ENCODE measurements around the gene PCDHGA12.
A peak's percentile ranks its signal among the peaks of the same experiment; 100 is the strongest.
"Not testable (repeated sequence)": the region's sequence is repeated elsewhere in the genome, so short reads cannot be mapped to it uniquely, and the experiment has no call there.

Gene PCDHGA12

GRCh38 chr5:141430332-141431113, at the start of gene PCDHGA12:
TSS of gene PCDHGA12 (plus strand) at chr5:141430507. CDS start at chr5:141430760, 253 bp downstream.
- Mint-ChIP-seq H3K27ac (no peak within 1 kb of the TSS), H3K4me3 (peak within 1 kb of the TSS; percentile 31), H3K4me1 (peaks cover 10% of the 10 kb centered on the region), H3K9me3 (peaks cover 13% of the 10 kb centered on the region), H3K36me3 (peaks cover 11% of the 10 kb centered on the region)
- ATAC-seq (no peak), DNase-seq (ENCODE audit: low spot score in 2 of 2) (no peak)

DNA sequence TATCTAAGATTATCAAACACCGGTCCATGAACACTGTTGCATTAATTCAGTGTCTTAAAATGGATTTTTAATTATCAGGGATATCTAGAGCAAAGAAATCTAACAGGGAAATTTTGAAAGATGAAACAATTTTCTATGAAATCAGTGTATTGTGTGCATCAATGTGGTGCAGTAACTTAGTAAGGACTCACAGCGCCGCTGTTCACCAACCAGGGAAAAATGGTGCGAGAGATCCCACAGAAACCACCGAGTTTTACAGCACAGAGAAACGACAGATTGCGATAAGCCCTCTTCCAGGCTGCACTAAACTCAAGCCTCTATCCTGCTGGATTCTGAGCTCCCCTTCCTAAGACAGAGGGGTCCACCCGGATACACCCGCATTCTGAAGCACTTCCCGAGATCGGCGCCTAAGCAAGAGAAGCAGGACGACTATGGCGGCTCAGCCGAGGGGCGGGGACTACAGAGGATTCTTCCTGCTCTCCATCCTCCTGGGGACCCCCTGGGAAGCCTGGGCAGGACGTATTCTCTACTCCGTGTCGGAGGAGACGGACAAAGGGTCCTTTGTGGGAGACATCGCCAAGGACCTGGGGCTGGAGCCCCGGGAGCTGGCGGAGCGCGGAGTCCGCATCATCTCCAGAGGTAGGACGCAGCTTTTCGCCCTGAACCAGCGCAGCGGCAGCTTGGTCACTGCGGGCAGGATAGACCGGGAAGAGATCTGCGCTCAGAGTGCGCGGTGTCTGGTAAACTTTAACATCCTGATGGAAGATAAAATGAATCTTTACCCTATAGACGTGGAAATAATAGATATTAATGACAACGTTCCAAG, 47.6 kb upstream of the PCDHGA12 start, which contains the start of gene PCDHGA7:
Gene PCDHGA7 (plus strand): TSS at position 274 of the 826 bp plus-strand sequence. CDS start 158 bp downstream, at position 432.
- H3K27ac Mint-ChIP-seq, result no peak within 1 kb of the TSS
- DNase-seq (ENCODE audit: low spot score in 2 of 2) (no peak), ATAC-seq (no peak)
- no peaks in the 10 kb centered on the region for H3K4me1 Mint-ChIP-seq
- H3K36me3 Mint-ChIP-seq, result peaks cover 6% of the 10 kb centered on the region
- peaks cover 3% of the 10 kb centered on the region for H3K9me3 Mint-ChIP-seq
- H3K4me3 Mint-ChIP-seq, result peak within 1 kb of the TSS; percentile 36

- H3K4me3 Mint-ChIP-seq, result no peak overlapping the region
Observed at GRCh38 chr5:141383345-141383744, 47.0 kb upstream of the PCDHGA12 start.

DNA sequence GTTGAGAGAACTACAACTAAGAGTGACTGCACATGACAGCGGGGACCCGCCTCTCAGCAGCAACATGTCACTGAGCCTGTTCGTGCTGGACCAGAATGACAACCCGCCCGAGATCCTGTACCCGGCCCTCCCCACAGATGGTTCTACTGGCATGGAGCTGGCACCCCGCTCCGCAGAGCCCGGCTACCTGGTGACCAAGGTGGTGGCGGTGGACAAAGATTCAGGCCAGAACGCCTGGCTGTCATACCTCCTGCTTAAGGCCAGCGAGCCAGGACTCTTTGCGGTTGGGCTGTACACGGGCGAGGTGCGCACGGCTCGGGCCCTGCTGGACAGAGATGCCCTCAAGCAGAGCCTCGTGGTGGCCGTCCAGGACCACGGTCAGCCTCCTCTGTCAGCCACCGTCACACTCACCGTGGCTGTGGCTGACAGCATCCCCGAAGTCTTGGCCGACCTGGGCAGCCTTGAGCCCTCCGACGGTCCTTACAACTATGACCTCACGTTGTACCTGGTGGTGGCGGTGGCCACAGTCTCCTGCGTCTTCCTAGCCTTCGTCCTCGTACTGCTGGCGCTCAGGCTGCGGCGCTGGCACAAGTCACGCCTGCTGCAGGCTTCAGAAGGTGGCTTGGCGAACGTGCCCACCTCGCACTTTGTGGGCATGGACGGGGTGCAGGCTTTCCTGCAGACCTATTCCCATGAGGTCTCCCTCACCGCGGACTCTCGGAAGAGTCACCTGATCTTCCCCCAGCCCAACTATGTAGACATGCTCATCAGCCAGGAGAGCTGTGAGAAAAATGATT, 45.6 kb upstream of the PCDHGA12 start:
- Mint-ChIP-seq H3K27ac (no peak overlapping the region), H3K4me1 (no peaks in the 10 kb centered on the region), H3K9me3 (peaks cover 8% of the 10 kb centered on the region), H3K4me3 (no peak overlapping the region), H3K36me3 (peaks cover 6% of the 10 kb centered on the region)
- ATAC-seq, result no peak
- no peak for DNase-seq (ENCODE audit: low spot score in 2 of 2)

More at GRCh38 chr5:141383345-141383744, 47.0 kb upstream of the PCDHGA12 start:
- no peak for ATAC-seq
- H3K9me3 Mint-ChIP-seq, result peaks cover 3% of the 10 kb centered on the region
- DNase-seq (ENCODE audit: low spot score in 2 of 2), result no peak
- no peak overlapping the region for H3K27ac Mint-ChIP-seq
- H3K36me3 Mint-ChIP-seq, result peaks cover 6% of the 10 kb centered on the region
- no peaks in the 10 kb centered on the region for H3K4me1 Mint-ChIP-seq

DNA sequence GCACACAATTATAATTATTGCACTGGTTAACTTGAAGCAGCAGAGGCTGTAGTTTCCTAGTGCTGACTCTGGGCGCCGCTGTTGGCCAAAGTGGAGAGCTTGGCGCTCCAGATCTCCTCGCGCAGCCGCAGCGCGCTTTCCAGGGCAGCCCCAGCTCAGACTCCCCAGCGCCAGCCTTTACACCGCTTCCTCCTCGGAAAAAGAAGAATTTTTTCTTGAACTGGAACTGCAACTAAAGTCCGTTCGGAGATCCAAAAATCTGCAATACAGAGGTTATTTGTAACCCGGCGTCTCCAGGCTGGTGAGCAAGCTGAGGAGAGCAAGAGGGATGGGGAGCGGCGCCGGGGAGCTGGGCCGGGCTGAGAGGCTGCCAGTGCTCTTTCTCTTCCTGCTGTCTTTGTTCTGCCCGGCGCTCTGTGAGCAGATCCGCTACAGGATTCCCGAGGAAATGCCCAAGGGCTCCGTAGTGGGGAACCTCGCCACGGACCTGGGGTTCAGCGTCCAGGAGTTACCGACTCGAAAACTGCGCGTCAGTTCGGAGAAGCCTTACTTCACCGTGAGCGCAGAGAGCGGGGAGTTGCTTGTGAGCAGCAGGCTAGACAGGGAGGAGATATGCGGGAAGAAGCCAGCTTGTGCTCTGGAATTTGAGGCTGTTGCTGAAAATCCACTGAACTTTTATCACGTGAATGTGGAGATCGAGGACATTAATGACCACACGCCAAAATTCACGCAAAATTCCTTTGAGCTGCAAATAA, 42.6 kb upstream of the PCDHGA12 start, which contains the start of gene PCDHGB4:
Gene PCDHGB4 (plus strand): TSS at position 142 of the 755 bp plus-strand sequence. CDS start 187 bp downstream, at position 329.
- H3K36me3 Mint-ChIP-seq; DNase-seq (ENCODE audit: low spot score in 2 of 2); H3K4me3 Mint-ChIP-seq; H3K27ac Mint-ChIP-seq; H3K4me1 Mint-ChIP-seq: not testable (repeated sequence)
- peak; percentile 53 for ATAC-seq
- H3K9me3 Mint-ChIP-seq, result peaks cover 16% of the 10 kb centered on the region

- Mint-ChIP-seq H3K36me3 (no peaks in the 10 kb centered on the region), H3K27ac (no peak overlapping the region), H3K9me3 (peaks cover 13% of the 10 kb centered on the region), H3K4me1 (no peaks in the 10 kb centered on the region), H3K4me3 (no peak overlapping the region)
- DNase-seq (ENCODE audit: low spot score in 2 of 2) (no peak), ATAC-seq (no peak)
Observed at GRCh38 chr5:141388661-141389060, 41.6 kb upstream of the PCDHGA12 start.

DNA sequence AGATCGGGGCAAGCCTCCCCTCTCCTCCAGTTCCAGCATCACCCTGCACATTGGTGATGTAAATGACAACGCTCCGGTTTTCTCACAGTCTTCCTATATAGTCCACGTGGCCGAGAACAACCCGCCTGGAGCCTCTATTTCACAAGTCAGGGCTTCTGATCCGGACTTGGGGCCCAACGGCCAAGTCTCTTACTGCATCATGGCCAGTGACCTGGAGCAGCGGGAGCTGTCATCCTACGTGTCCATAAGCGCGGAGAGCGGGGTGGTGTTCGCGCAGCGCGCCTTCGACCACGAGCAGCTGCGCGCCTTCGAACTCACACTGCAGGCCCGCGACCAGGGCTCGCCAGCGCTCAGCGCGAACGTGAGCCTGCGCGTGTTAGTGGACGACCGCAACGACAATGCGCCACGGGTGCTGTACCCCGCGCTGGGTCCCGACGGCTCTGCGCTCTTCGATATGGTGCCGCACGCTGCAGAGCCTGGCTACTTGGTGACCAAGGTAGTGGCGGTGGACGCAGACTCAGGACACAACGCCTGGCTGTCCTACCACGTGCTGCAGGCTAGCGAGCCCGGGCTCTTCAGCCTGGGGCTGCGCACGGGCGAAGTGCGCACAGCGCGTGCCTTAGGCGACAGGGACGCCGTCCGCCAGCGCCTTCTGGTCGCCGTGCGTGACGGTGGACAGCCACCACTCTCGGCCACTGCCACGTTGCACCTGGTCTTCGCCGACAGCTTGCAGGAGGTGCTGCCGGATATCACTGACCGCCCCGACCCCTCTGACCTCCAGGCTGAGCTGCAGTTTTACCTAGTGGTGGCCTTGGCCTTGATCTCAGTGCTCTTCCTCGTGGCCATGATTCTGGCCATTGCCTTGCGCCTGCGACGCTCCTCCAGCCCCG, 40.9 kb upstream of the PCDHGA12 start:
- DNase-seq (ENCODE audit: low spot score in 2 of 2), result no peak
- Mint-ChIP-seq H3K36me3 (peaks cover 5% of the 10 kb centered on the region), H3K4me1 (no peaks in the 10 kb centered on the region), H3K4me3 (no peak overlapping the region), H3K9me3 (peaks cover 16% of the 10 kb centered on the region), H3K27ac (no peak overlapping the region)
- ATAC-seq, result no peak

- peaks cover 5% of the 10 kb centered on the region for H3K36me3 Mint-ChIP-seq
- peaks cover 16% of the 10 kb centered on the region for H3K9me3 Mint-ChIP-seq
- H3K4me1 Mint-ChIP-seq, result no peaks in the 10 kb centered on the region
- no peak for DNase-seq (ENCODE audit: low spot score in 2 of 2)
- ATAC-seq, result no peak
- no peak within 1 kb of the TSS for H3K4me3 Mint-ChIP-seq
- H3K27ac Mint-ChIP-seq, result no peak within 1 kb of the TSS
Observed at GRCh38 chr5:141392429-141393198, 37.7 kb upstream of the PCDHGA12 start, which contains the start of gene PCDHGA8. TSS of gene PCDHGA8 (plus strand) at chr5:141392633. CDS start at chr5:141392814, 181 bp downstream.

- DNase-seq (ENCODE audit: low spot score in 2 of 2) (no peak), ATAC-seq (no peak)
- H3K27ac Mint-ChIP-seq, result no peak overlapping the region
- H3K4me3 Mint-ChIP-seq, result no peak overlapping the region
- no peaks in the 10 kb centered on the region for H3K4me1 Mint-ChIP-seq
- H3K9me3 Mint-ChIP-seq, result peaks cover 16% of the 10 kb centered on the region
- peaks cover 5% of the 10 kb centered on the region for H3K36me3 Mint-ChIP-seq
Observed at GRCh38 chr5:141393267-141393666, 37.0 kb upstream of the PCDHGA12 start.

GRCh38 chr5:141394401-141395187, 35.7 kb upstream of the PCDHGA12 start:
- peaks cover 12% of the 10 kb centered on the region for H3K9me3 Mint-ChIP-seq
- not testable (repeated sequence) for H3K4me1 Mint-ChIP-seq; H3K36me3 Mint-ChIP-seq; DNase-seq (ENCODE audit: low spot score in 2 of 2); ATAC-seq; H3K4me3 Mint-ChIP-seq; H3K27ac Mint-ChIP-seq

DNA sequence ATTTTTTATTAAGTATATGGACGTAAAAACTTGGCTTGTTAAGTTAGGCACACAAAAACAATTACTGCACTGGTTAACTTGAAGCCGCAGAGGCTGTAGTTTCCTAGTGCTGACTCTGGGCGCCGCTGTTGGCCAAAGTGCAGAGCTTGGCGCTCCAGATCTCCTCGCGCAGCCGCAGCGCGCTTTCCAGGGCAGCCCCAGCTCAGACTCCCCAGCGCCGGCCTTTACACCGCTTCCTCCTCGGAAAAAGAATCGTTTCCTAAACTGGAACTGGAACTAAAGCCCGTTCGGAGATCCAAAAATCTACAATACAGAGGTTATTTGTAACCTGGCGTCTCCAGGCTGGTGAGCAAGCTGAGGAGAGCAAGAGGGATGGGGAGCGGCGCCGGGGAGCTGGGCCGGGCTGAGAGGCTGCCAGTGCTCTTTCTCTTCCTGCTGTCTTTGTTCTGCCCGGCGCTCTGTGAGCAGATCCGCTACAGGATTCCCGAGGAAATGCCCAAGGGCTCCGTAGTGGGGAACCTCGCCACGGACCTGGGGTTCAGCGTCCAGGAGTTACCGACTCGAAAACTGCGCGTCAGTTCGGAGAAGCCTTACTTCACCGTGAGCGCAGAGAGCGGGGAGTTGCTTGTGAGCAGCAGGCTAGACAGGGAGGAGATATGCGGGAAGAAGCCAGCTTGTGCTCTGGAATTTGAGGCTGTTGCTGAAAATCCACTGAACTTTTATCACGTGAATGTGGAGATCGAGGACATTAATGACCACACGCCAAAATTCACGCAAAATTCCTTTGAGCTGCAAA, 32.4 kb upstream of the PCDHGA12 start, which contains the start of gene PCDHGB5:
Gene PCDHGB5 (plus strand): TSS at position 192 of the 796 bp plus-strand sequence. CDS start 181 bp downstream, at position 373.
- not testable (repeated sequence) for H3K9me3 Mint-ChIP-seq; H3K4me1 Mint-ChIP-seq; DNase-seq (ENCODE audit: low spot score in 2 of 2); H3K27ac Mint-ChIP-seq; H3K36me3 Mint-ChIP-seq
- H3K4me3 Mint-ChIP-seq, result peak within 1 kb of the TSS; percentile 36
- ATAC-seq, result peak; percentile 78

All from stimulated activated effector memory CD8-positive, alpha-beta T cell treated with anti-CD3 and anti-CD28 coated beads, Interleukin-12 subunit alpha, Interleukin-12 subunit beta, amount 100 ng/mL, for 72 hours (primary cell).